HEK293 (cell line): Measurements from ENCODE around the gene FHAD1.

ENCODE experiments used
- CTCF ChIA-PET: fragments of 350-600 bp; formaldehyde crosslinking; extraction: SDS; loops from one replicate; lab custom pipeline; 2021; ENCODE audit warnings: antibody characterized with exemption; lab: Yijun Ruan, JAX
- POLR2A ChIA-PET: fragments of 300-600 bp; formaldehyde crosslinking; extraction: SDS; loops from one replicate; lab custom pipeline; 2020; ENCODE audit warnings: antibody characterized with exemption, inconsistent platforms; lab: Yijun Ruan, JAX
- H3K27ac ChIP-seq: fragments of 200-500 bp; sonication (Bioruptor generic); 2 replicates; pipeline ENCODE4 v1.5.1; 2014; ENCODE audit warnings: low read depth, low read length, control low read depth, inconsistent platforms; ENCODE audit errors: extremely low read depth
- H3K36me3 ChIP-seq, 2 experiments: fragments of 200-500 bp in 1 of 2; sonication (Bioruptor generic) in 1 of 2; 1 replicate in 1 of 2; 2 replicates in 1 of 2; pipeline ENCODE4 v1.5.1; 2014 to 2017; ENCODE audit warnings: inconsistent platforms in 2 of 2, low read length in 2 of 2; ENCODE audit not compliant: control insufficient read depth in 2 of 2, insufficient read depth in 1 of 2
- H3K4me1 ChIP-seq: fragments of 200-500 bp; sonication (Bioruptor generic); 2 replicates; pipeline ENCODE4 v1.5.1; 2014; ENCODE audit warnings: mild to moderate bottlenecking, low read length, inconsistent platforms; ENCODE audit not compliant: control insufficient read depth, insufficient read depth
- H3K4me3 ChIP-seq: 2 replicates; pipeline ENCODE4 v1.5.1; 2011; ENCODE audit warnings: low read depth, mild to moderate bottlenecking, control low read depth, low read length, moderate library complexity
- H3K9me3 ChIP-seq: fragments of 200-500 bp; sonication (Bioruptor generic); 2 replicates; pipeline ENCODE4 v1.5.1; 2014; ENCODE audit warnings: low read depth, low read length, inconsistent platforms; ENCODE audit not compliant: control insufficient read depth, insufficient read depth
- KLF17 ChIP-seq: fragments of 450-650 bp; formaldehyde crosslinking; IDR thresholded peaks from 2 replicates; pipeline ENCODE4 v1.5.1; 2016; ENCODE audit warnings: missing biosample characterization, missing genetic modification characterization
- MEIS1 ChIP-seq: sonication (generic); formaldehyde crosslinking; IDR thresholded peaks from 2 replicates; pipeline ENCODE4 v1.8.1; 2022; ENCODE audit warnings: missing genetic modification reagents, mild to moderate bottlenecking, borderline replicate concordance
- SETDB1 ChIP-seq: IDR thresholded peaks from one replicate; pipeline ENCODE4 v1.6.1; 2017; ENCODE audit warnings: mild to moderate bottlenecking, low read length, moderate library complexity, mixed read lengths; ENCODE audit not compliant: insufficient read length
- SP3 ChIP-seq: fragments of 450-650 bp; formaldehyde crosslinking; IDR thresholded peaks from 2 replicates; pipeline ENCODE4 v1.5.1; 2016; ENCODE audit warnings: missing biosample characterization, missing genetic modification characterization
- ZBTB49 ChIP-seq: fragments of 450-650 bp; formaldehyde crosslinking; IDR thresholded peaks from 2 replicates; pipeline ENCODE4 v1.5.1; 2016; ENCODE audit warnings: missing biosample characterization, missing genetic modification characterization, low read depth
- ZBTB6 ChIP-seq: fragments of 450-650 bp; formaldehyde crosslinking; IDR thresholded peaks from 2 replicates; pipeline ENCODE4 v1.5.1; 2017; ENCODE audit warnings: missing biosample characterization, missing genetic modification characterization
- ZFP37 ChIP-seq: fragments of 450-650 bp; formaldehyde crosslinking; IDR thresholded peaks from 2 replicates; pipeline ENCODE4 v1.5.1; 2016; ENCODE audit warnings: missing biosample characterization, missing genetic modification characterization
- ZNF157 ChIP-seq: fragments of 450-650 bp; formaldehyde crosslinking; IDR thresholded peaks from 2 replicates; pipeline ENCODE4 v1.5.1; 2016; ENCODE audit warnings: missing biosample characterization, missing genetic modification characterization
- ZNF169 ChIP-seq: fragments of 450-650 bp; formaldehyde crosslinking; IDR thresholded peaks from 2 replicates; pipeline ENCODE4 v1.5.1; 2016; ENCODE audit warnings: missing biosample characterization, missing genetic modification characterization
- ZNF324 ChIP-seq: fragments of 450-650 bp; formaldehyde crosslinking; IDR thresholded peaks from 2 replicates; pipeline ENCODE4 v1.5.1; 2016; ENCODE audit warnings: missing biosample characterization, missing genetic modification characterization
- ZNF362 ChIP-seq: fragments of 450-650 bp; formaldehyde crosslinking; IDR thresholded peaks from 2 replicates; pipeline ENCODE4 v1.5.1; 2016; ENCODE audit warnings: missing biosample characterization, missing genetic modification characterization
- ZNF580 ChIP-seq: fragments of 450-650 bp; formaldehyde crosslinking; IDR thresholded peaks from 2 replicates; pipeline ENCODE4 v1.5.1; 2016; ENCODE audit warnings: missing biosample characterization, missing genetic modification characterization
- ZNF629 ChIP-seq: fragments of 450-650 bp; formaldehyde crosslinking; IDR thresholded peaks from 2 replicates; pipeline ENCODE4 v1.5.1; 2017; ENCODE audit warnings: missing biosample characterization, missing genetic modification characterization
- ZNF830 ChIP-seq: fragments of 450-650 bp; IDR thresholded peaks from 2 replicates; pipeline ENCODE4 v1.5.0; 2018; ENCODE audit warnings: missing biosample characterization, missing genetic modification characterization, low read depth, mild to moderate bottlenecking, moderate library complexity
- ZSCAN18 ChIP-seq: fragments of 450-650 bp; formaldehyde crosslinking; IDR thresholded peaks from 2 replicates; pipeline ENCODE4 v1.5.1; 2016; ENCODE audit warnings: missing biosample characterization, missing genetic modification characterization
- ZSCAN4 ChIP-seq: fragments of 450-650 bp; formaldehyde crosslinking; IDR thresholded peaks from 2 replicates; pipeline ENCODE4 v1.5.1; 2017; ENCODE audit warnings: missing biosample characterization, missing genetic modification characterization
- TF ChIP-seq, protein P1 (sequence below): fragments of 450-650 bp; formaldehyde crosslinking; IDR thresholded peaks from 2 replicates; pipeline ENCODE4 v1.5.1; 2017; ENCODE audit warnings: missing biosample characterization, missing genetic modification characterization
- TF ChIP-seq, protein P2 (sequence below): IDR thresholded peaks from 2 replicates; pipeline ENCODE4 v1.6.1; 2011; ENCODE audit warnings: mild to moderate bottlenecking, low read depth, low read length, borderline replicate concordance
- TF ChIP-seq, protein P3 (sequence below): fragments of 450-650 bp; formaldehyde crosslinking; IDR thresholded peaks from 2 replicates; pipeline ENCODE4 v1.5.1; 2017; ENCODE audit warnings: missing biosample characterization, mild to moderate bottlenecking, missing genetic modification characterization, moderate library complexity

The FHAD1 gene

DNA sequence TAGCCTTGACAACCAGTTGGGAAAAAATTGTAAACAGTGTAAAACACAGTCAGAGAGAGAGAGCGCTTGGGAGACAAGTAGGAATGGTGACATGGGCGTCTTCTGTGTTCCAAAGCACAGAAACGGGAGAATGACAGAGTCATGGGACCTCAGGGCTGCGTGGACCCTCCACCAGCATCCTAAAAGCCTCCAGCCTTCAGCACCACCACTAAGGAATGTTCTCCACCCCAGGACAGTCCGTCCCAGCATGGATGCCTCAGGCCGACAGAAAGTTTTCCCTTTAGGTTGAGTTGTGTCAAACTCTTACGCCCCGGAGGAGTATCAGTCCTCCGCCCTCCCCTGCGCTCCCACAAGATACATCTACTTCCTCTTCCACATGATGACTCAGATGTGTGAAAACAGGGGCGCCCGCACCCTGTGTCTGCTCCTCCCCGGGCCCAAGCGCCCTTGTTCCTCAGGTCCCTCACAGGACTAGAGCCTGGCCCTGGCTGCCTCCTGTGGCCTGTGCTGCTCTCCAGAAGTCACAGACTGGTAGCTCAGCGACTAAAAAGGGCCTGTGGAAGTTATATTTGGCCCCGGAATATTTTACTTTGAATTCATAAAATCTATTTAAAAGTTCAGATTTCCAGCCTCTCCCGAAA is 98.8 kb downstream of the FHAD1 start:
- H3K36me3 ChIP-seq, result no peaks in the 10 kb centered on the region
- ChIA-PET CTCF (interaction anchor here (0.6 to 1.3 kb wide), 3 partner anchors 22 to 713 kb away, joined by 3 read pairs; no protein-coding TSS in a partner anchor), POLR2A (no interaction called here)
- no peaks in the 10 kb centered on the region for H3K4me1 ChIP-seq
- H3K9me3 ChIP-seq, result no peaks in the 10 kb centered on the region
- H3K27ac ChIP-seq, result no peak overlapping the region
- H3K4me3 ChIP-seq, result no peak overlapping the region
- TF ChIP-seq ZBTB6 (tag by site-specific recombination), result no peak
- no peak for TF ChIP-seq SETDB1
- no peak for TF ChIP-seq ZSCAN18 (tag by site-specific recombination)
- TF ChIP-seq, protein P1, sequence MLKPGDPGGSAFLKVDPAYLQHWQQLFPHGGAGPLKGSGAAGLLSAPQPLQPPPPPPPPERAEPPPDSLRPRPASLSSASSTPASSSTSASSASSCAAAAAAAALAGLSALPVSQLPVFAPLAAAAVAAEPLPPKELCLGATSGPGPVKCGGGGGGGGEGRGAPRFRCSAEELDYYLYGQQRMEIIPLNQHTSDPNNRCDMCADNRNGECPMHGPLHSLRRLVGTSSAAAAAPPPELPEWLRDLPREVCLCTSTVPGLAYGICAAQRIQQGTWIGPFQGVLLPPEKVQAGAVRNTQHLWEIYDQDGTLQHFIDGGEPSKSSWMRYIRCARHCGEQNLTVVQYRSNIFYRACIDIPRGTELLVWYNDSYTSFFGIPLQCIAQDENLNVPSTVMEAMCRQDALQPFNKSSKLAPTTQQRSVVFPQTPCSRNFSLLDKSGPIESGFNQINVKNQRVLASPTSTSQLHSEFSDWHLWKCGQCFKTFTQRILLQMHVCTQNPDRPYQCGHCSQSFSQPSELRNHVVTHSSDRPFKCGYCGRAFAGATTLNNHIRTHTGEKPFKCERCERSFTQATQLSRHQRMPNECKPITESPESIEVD, result no peak
- TF ChIP-seq ZNF830 (tag by site-specific recombination), result no peak

DNA sequence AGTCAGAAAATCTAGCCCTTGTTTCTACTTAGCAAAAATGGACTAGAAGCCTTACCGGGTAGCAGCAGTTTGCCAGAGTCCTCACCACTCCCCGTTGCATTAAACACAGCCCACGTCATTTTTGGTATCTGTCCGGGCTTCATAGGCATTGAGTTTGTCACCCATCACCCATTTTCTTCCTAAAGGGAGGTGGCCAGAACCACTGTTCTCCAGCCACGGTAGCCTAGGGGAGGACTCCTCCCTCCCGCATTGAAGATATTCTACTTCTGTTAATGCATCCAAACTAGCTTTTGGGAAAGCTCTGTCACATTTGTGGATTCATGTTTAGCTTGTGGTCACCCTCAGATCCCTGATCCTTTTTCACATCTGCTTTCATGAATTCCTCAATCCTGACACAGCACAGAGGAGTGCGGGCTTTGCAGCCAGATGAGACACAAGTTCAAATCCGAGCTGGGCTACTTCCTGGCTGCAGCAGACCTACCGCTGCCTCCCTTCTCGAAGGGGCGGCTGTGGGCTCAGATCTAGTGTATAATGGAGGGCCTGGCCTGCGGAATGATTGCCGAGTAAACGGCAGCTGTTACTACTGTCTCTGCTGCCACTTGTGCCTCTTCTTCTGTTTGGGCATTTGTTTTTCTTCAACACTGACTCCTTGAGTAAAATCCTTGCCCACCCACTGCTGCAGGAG is 99.5 kb downstream of the FHAD1 start:
- Histone ChIP-seq H3K36me3 (no peaks in the 10 kb centered on the region), H3K9me3 (no peaks in the 10 kb centered on the region), H3K4me1 (no peaks in the 10 kb centered on the region), H3K4me3 (no peak overlapping the region), H3K27ac (no peak overlapping the region)
- ChIA-PET CTCF (interaction anchor here (0.6 kb wide), 1 partner anchor 712 kb away, joined by 3 read pairs; no protein-coding TSS in a partner anchor), POLR2A (no interaction called here)
- TF ChIP-seq ZNF629 (tag by site-specific recombination) (no peak), ZNF157 (no peak), ZNF169 (tag by site-specific recombination) (no peak), KLF17 (tag by site-specific recombination) (no peak), ZNF580 (tag by site-specific recombination) (no peak), MEIS1 (CRISPR knock-in tag) (no peak), ZFP37 (tag by site-specific recombination) (no peak), ZBTB49 (tag by site-specific recombination) (no peak), SP3 (tag by site-specific recombination) (no peak), ZNF324 (no peak), ZNF362 (tag by site-specific recombination) (no peak), ZSCAN4 (tag by site-specific recombination) (no peak)
- TF ChIP-seq, protein P2, sequence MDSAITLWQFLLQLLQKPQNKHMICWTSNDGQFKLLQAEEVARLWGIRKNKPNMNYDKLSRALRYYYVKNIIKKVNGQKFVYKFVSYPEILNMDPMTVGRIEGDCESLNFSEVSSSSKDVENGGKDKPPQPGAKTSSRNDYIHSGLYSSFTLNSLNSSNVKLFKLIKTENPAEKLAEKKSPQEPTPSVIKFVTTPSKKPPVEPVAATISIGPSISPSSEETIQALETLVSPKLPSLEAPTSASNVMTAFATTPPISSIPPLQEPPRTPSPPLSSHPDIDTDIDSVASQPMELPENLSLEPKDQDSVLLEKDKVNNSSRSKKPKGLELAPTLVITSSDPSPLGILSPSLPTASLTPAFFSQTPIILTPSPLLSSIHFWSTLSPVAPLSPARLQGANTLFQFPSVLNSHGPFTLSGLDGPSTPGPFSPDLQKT, result no peak
- TF ChIP-seq, protein P3, sequence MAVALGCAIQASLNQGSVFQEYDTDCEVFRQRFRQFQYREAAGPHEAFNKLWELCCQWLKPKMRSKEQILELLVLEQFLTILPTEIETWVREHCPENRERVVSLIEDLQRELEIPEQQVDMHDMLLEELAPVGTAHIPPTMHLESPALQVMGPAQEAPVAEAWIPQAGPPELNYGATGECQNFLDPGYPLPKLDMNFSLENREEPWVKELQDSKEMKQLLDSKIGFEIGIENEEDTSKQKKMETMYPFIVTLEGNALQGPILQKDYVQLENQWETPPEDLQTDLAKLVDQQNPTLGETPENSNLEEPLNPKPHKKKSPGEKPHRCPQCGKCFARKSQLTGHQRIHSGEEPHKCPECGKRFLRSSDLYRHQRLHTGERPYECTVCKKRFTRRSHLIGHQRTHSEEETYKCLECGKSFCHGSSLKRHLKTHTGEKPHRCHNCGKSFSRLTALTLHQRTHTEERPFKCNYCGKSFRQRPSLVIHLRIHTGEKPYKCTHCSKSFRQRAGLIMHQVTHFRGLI, result no peak
